HK-2 (cell line): ENCODE results near the gene EFCAB6.

ENCODE experiments used
- DNase-seq: peaks from one replicate; pipeline ENCODE4 v3.0.0-alpha.2; 2018; ENCODE audit not compliant: unreplicated experiment

Gene EFCAB6

GRCh38 chr22:43531651-43532050 lies 280.5 kb downstream of the EFCAB6 start:
- DNase-seq: no peak

GRCh38 chr22:43530349-43531201 lies 281.5 kb downstream of the EFCAB6 start:
- no peak for DNase-seq

- no peak for DNase-seq
Measured at GRCh38 chr22:43529934-43530333, 282.2 kb downstream of the EFCAB6 start.

GRCh38 chr22:43529461-43529860 lies 282.6 kb downstream of the EFCAB6 start:
- DNase-seq: no peak

GRCh38 chr22:43528601-43529360 lies 283.3 kb downstream of the EFCAB6 start:
- DNase-seq: no peak

- DNase-seq: no peak
Measured at GRCh38 chr22:43526946-43527345, 285.2 kb downstream of the EFCAB6 start.

- DNase-seq: no peak
Measured at GRCh38 chr22:43526117-43526655, 285.9 kb downstream of the EFCAB6 start.

GRCh38 chr22:43521716-43522115 lies 290.4 kb downstream of the EFCAB6 start:
- no peak for DNase-seq

GRCh38 chr22:43520632-43521039 lies 291.5 kb downstream of the EFCAB6 start:
- no peak for DNase-seq

- DNase-seq: no peak
Measured at GRCh38 chr22:43516996-43517635, 295.0 kb downstream of the EFCAB6 start.

GRCh38 chr22:43516386-43516785 lies 295.7 kb downstream of the EFCAB6 start:
- no peak for DNase-seq

GRCh38 chr22:43515902-43516301 lies 296.2 kb downstream of the EFCAB6 start:
- DNase-seq: no peak

GRCh38 chr22:43515411-43515810 lies 296.7 kb downstream of the EFCAB6 start:
- DNase-seq: no peak

GRCh38 chr22:43514476-43515157 lies 297.5 kb downstream of the EFCAB6 start:
- DNase-seq: no peak

- DNase-seq: no peak
Measured at GRCh38 chr22:43512279-43512678, 299.8 kb downstream of the EFCAB6 start.

GRCh38 chr22:43511276-43511910 lies 300.7 kb downstream of the EFCAB6 start:
- DNase-seq: no peak

GRCh38 chr22:43510281-43511070 lies 301.6 kb downstream of the EFCAB6 start:
- no peak for DNase-seq

GRCh38 chr22:43509337-43509736 lies 302.8 kb downstream of the EFCAB6 start:
- no peak for DNase-seq

- DNase-seq: no peak
Measured at GRCh38 chr22:43508489-43508888, 303.6 kb downstream of the EFCAB6 start.

- no peak for DNase-seq
Measured at GRCh38 chr22:43507235-43507634, 304.9 kb downstream of the EFCAB6 start.
